GM18867 (cell line): ENCODE data around the gene CRYGS.
"Not testable (repeated sequence)": the region's sequence is repeated elsewhere in the genome, so short reads cannot be mapped to it uniquely, and the experiment has no call there.

Experiments
- ATAC-seq: cut with Tn5 transposase; IDR thresholded peaks from one replicate; pipeline ENCODE4 v1.9.1; 2021; ENCODE audit warnings: mild to moderate bottlenecking, moderate library complexity; ENCODE audit not compliant: unreplicated experiment

CRYGS gene

DNA sequence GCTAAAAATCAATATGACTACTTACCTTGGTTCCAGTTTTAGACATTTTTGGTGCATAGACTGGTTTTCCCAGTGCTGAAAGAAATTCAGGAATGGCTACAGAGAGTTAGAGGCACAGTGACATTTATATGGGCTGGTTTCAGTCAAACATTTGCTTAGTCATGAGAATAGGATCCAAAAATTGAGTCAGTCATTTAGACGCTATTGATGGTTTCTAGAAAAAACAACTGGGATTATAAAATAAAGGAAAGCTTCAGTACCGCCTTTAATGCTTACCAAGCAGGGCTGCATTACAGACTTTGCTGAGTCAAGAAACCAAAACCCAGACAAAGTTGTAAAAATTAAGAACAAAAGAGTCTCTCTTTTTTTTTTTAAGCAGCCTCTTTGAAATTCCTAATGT lies at the start of gene CRYGS:
TSS of gene CRYGS (minus strand) at position 100 of the 400 bp plus-strand sequence. CDS start at position 46, 54 bp downstream.
- no peak for ATAC-seq

DNA sequence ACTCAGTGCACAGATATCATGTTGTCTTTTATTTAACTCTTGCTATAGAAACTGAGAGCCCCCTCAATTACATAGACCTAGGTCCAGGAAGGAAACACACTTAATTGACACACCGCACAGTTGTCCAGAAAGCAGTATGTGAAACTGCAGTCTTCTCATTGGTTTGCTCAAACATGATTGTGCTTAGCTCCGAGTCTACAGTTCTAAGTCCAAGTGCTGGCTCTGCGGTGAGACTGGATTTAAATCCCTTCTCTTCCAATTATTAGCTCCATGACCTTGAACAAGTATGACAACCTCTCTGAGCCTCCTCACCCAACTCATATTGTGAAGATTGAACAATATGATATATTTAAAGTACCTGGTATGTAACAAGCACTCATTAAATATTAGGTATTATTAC lies 49.7 kb upstream of the CRYGS start:
- ATAC-seq = no peak

DNA sequence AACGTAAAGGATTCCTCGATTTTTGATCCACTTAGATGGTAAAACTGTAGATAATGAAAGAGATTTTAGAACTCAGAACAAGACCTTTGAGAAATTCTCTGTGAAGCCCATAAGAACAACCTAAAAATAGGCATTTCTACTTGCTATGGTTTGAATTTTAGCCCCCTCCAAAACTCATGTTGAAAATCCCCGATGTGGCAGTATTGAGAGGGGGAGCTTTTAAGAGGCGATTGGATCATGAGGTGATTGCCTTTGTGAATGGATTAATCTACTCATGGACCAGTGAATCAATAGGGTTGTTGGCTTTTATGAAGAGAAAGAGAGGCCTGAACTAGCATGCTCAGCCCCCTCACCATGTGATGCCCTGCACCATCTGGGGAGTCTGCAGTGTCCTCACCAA lies 48.5 kb upstream of the CRYGS start:
- ATAC-seq = no peak

DNA sequence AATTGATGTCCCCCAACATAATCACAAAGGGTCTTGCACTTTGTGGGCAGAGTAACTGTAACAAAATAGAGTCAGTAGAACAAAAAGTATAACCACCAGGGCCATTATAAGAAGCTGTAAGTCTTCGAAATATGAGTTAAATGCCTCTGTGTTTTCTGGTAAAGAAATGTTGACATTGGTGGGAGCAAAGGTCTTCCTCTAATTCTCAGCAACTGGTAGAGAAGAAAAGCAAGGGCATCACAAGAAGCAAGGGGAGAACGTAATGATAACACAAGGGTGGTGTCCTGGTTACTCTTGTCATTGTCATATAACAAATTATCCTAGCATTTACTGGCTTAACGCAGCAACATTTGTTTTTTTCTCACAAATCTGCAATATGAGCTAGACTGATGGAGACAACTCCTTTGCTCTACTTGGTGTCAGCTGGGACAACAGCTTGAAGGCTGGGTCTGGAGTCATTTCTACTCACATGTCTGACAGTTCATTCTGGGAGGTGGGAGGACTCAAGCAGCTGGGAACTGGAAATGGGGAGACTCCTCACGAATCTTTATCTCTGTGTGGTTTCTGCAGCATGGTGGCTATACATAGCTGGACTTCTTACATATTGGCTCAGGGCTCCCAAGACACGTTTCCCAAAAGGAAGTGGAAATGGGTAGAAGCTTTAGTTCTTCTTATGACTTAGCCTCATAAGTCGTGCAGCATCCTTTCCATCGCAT lies 46.6 kb upstream of the CRYGS start:
- no peak for ATAC-seq

DNA sequence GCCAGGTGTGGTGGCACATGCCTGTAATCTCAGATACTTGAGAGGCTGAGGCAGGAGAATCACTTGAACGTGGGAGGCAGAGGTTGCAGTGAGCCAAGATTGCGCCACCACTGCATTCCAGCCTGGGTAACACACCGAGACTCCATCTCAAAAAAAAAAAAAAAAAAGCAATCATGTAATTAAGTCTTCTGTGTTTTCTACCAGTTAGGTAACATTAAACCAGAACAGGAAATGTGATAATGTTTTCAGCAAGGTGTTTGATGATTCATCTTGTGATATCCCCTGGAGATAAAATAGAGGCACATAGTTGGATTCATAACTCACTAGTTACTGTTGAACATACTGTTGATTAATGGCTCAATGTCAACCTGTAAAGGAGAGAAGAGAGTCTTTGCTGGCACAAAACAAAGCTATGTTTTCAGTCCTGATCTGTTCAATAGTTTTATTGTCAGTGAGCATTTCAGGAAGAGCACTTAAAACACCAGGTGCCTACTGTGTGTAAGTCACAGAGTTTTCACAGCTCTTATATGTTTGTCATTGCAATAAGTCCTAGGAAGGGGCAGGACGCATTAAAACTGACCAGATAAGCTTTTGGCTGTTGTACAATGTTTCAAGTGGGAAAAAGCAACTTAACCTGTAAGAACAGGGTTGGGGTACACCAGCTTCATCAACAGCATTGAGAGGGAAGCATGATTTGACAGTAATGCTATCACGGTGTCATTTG lies 45.8 kb upstream of the CRYGS start:
- ATAC-seq = no peak

DNA sequence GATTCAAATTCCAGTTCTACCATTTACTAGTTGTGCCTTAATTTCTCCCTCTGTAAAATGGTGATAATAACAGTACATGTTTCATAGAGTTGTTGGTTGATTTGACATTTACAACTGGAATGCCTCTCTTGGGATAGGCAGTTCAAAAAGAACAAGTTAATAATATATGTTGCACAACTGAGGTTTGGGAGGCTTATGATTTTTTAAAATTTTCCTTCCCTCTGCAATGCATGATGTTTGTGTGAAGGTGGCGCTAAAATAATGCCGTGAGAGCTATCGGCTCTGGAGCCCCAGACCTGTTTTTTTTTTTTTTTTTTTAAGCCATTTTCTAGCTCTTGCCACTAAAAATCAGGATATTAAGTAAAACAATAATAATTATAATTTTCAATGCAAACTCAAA lies 44.9 kb upstream of the CRYGS start:
- no peak for ATAC-seq

DNA sequence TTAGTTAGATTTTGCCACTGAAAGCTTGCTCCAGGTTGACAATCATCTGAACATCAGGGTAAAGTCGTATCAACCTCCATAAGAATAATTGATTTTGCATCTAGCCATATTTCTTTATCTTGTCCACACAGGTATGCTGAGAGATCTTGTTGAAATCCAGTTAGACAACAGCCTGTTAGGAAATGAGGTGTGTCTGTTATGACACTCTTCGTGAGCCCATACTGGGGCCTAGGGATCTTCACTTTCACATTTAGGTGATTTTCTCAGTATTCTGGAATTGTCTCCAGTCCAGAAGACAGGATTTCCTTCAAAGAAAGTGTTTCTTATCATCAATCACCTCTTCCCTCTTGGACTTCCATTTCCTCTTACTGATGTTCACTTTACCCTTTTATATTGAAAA lies 44.5 kb upstream of the CRYGS start:
- no peak for ATAC-seq

DNA sequence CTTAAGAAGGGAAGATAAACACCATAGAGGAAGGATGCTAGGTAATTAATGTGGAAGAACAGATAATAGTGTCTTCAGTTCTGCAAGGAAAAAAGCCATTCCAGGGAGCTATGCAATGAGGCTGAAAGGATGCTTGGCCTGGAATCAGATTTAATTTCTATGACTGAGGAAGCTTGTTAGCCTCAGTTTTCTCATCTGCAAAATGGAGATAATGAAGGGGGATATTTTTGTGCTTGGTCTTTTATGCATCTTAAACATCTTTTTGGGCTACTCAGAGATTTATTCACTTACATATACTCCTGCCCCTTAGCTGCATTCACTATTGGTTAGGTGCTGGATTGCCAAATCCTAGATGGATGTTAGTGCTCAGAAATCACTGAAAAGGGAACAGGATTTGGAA lies 43.0 kb upstream of the CRYGS start:
- ATAC-seq = no peak

DNA sequence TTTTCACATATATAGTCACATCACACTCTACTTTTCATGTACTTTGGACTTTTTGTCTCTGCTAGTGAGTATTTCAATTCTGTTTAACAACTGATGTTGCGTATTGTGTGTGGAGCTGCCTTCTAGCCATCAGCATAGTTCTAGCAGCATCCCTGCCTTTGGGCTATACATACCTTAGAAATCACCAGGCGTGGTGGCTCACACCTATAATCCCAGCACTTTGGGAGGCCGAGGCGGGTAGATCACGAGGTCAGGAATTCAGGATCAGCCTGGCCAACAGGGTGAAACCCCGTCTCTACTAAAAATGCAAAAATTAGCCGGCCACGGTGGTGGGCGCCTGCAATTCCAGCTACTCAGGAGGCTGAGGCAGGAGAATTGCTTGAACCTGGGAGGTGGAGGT lies 42.1 kb upstream of the CRYGS start:
- not testable (repeated sequence) for ATAC-seq

DNA sequence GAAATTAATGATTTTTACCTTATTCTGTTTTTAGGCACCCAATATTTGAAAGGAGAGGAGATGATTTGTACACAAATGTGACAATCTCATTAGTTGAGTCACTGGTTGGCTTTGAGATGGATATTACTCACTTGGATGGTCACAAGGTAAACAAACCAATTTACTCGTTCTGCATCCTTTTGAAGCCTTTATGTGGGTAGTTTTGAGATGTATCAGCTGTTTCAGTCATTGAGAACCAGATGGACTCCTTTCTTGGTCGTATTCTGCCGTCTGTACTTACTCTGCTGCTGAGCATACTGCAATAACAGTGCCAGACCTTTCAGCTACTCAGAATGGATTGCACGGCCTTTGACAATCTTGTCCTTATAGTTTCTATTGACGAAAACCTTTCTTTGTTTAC lies 39.7 kb upstream of the CRYGS start:
- ATAC-seq = no peak

DNA sequence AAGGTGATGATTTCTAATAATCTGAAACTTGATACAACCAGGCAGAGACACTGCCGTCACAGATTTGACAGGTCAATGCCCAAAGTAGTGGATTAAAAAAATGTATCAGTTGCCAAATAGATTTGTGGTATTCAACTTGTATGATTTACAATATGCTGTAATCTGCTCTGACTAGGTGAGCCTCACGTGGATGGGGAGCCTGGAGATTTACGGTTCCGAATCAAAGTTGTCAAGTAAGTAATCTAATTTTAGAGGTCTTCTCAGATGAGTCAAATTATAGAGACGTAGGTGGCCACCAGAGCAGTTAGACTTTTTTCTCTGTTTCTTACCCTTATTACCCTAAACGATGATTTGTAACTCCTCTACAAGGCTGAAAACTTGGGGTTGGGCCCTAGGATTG lies 38.4 kb upstream of the CRYGS start:
- ATAC-seq = no peak

DNA sequence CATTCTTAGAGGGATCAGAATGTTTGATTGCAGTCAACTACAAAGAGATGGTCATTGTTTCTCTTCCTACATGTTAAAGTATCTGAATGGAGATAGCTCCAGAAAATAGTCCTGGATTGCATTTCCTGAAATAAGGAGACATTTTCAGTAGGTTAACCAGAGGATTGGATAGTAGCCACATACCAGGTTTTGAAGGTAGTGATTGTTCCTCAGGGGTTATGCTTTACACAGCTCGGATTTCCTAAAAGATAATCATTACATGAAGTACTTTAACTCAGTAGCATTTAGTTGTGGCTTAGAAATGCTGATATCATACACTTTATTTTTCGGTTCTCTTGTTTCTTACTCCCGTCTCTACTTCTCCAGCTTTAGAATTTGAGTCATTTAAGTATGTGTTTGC lies 36.6 kb upstream of the CRYGS start:
- ATAC-seq = no peak

DNA sequence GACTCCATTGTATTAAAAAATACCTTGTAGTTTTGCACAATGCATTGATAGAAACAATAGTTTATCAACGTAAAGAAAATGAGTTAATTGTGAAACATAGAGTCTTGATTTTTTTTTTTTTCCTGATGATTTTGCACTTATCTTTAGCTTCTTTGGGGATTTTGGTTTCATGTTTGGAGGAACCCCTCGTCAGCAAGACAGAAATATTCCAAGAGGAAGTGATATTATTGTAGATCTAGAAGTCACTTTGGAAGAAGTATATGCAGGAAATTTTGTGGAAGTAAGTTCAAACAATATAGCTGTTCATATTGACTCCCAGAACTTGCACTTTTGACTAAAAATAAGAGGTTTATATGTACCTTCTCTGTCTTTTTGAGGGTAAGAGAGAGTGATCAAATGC lies 33.3 kb upstream of the CRYGS start:
- ATAC-seq = no peak

DNA sequence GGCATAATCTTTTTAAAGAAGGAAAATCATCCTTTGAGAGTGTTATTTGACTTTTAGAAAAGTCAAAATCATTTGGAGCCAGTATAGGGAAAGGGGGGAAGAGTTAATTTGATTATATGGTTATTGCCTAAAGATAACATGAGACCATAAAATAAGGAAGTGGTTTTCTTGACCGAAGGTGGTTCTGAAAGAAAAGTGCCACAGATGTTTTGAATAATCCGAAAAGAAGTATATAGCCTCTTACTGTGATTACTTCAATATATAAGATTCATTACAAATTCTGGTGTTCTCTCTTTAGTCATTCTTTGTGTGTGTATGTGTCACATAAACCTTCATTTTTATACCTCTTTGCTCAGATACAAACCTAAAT lies 27.4 kb upstream of the CRYGS start:
- ATAC-seq = no peak

DNA sequence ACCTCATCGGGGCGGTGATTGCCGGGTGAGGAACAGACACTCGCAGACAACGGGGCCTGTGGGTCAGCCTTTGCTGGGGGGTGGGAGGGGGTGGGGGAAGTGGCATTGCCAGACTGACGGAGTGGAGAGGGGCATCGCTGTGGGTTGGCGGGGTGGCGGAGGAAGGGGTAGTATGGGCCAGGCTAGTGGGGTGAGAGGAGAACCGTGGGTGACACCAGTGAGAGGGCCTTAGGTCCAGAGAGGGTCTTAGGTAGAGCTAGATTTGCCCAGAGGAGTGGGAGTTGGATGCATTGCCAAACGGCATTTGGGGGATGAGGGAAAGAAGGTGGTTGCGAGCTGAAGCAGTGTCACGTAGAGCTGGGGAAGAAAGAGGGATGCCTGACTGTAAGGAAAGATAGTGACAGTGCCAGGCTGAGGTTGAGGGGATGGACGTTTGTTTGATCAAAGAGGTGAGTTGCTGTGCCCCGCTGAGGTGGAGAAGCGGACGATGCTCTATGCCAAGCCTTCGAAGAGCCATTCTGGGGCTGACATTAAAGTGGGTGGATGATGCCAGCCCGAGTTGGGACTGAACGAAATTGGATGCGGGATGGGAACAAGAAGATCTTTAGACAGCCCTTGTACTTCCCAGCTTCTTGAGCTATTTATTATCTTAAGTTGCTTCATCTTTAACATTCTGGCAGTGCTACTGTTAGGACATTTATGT lies 26.9 kb upstream of the CRYGS start:
- no peak for ATAC-seq

DNA sequence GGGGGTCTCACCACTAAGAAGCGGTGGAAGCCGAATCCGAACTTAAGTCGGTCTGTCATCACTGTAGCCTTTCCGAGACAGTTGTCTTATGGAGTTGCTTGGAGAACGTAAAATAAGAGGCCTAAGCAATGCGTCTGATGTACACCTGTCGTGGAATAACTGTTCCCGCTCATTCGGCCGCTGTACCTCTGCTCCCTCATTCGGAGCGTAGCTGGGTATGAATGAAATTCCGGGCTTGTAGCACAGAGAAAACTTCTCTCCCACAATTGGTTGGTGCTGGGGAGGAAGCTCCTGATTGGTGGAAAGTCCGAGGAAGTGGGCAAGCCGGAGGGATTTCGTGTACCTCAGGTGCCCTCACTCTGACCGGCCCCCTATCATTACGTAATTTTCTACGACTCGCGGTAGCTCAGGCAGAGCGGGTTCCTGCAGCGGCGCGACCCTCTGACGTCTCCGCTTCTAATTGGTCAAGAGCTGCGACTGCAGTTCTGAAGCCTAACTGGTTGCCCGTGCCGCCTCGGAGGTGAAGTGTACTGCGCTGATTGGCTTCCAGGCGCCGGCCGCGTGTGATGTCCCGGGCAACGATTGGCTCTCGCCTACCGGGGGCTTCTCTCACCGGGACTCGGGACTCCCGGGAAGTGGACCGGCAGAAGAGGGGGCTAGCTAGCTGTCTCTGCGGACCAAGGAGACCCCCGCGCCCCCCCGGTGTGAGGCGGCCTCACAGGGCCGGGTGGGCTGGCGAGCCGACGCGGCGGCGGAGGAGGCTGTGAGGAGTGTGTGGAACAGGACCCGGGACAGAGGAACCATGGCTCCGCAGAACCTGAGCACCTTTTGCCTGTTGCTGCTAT lies 26.1 kb upstream of the CRYGS start, which contains the start of gene DNAJB11:
TSS of gene DNAJB11 (plus strand) at position 625 of the 845 bp plus-strand sequence. CDS start at position 803, 178 bp downstream.
- ATAC-seq = peak; percentile 81

DNA sequence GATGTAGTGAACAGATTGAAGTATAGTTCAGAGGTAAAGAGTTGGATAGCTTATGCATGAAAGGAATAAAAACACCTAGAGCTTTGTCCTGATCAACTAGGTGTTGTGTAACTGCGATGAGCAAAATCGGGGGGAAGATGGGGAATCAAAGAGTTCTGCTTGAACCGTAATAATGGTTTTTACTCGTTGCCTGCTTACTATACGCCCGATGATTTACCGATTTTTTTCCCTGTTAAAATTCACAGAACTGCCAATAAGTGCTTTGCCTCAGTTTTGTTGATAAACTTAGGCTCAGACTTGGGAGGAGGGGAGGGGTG lies 25.6 kb upstream of the CRYGS start:
- no peak for ATAC-seq

DNA sequence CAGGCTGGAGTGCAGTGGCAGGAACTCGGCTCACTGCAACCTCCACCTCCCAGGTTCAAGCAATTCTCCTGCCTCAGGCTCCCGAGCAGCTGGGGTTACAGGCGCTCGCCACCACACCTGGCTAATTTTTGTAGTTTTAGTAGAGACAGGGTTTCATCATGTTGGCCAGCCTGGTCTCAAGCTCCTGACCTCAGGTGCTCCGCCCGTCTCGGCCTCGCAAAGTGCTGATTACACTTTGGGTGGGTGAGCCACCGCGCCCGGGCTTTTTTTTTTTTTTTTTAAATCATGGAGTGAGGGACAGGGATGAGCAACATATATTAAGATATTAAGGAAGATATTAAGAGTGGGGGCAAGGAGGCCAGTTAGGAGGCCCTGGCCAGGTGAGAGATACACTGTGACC lies 25.2 kb upstream of the CRYGS start:
- ATAC-seq = not testable (repeated sequence)

DNA sequence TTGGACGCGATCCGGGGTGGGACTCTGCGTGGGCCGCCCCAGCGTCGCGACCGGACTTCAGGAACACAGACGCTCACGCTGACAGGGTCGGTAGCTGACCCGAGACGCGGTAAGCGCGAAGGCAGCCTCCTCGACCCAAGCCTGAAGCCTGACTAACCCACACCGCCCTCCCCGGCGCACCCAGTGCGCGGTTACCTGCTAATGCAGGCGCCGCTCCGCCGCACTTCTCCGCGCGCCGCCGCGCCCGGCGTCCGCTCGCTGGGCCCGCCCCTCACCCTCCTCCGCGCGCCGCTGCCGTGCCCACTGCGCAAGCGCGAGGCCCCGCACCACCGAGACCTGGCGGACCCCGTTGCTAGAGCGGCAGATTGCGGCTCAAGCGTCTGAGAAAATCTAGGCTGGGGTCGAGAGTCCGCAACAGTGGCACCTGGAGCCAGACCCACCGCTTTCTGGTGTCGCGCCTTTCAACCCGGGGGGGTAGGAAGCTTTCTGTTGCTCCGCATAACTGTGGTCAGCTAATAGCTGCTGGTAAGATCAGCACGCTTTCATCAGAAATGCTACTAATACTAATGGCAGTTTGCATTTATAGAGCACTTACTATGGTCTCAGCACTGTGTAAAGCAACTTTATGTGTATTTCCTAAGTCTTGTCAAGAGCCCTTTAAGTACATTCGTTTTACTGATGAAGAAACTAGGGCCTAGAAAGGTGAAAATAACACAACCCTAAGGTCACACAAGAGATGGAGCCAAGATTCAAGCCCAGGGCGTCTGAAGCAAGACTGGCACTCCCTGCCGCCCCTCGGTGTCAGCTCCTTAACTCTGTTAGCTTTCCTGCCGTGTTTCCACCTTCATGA lies 23.1 kb upstream of the CRYGS start, which contains the start of gene TBCCD1:
TSS of gene TBCCD1 (minus strand) at position 268 of the 850 bp plus-strand sequence. CDS start 3,010 bp downstream, outside the sequence.
- ATAC-seq = peak; percentile 50

DNA sequence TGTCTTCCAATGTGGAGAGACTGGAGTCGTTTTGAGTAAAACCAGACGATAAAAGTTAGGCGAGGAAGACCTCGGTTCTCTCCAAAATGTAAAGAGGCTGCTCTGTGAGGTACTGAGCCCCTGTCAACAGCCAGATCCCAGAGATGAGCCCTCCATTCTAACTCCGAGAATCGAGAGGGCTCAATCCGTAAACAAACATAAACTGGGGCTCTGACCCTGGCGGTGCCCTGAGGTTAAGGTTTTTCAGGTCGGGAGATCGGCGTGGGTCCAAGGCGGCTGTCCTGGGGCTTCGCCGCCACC lies 22.5 kb upstream of the CRYGS start:
- no peak for ATAC-seq
